Fibroblast of skin of right biceps (primary cell): ENCODE data around the gene FALEC.
"Not testable (repeated sequence)": the region's sequence is repeated elsewhere in the genome, so short reads cannot be mapped to it uniquely, and the experiment has no call there.

Source experiments
- DNase-seq: peaks from one replicate; pipeline ENCODE4 v3.0.0-alpha.2; 2013

Gene FALEC

GRCh38 chr1:150560576-150561253, 45.2 kb downstream of the FALEC start:
- no peak for DNase-seq

- DNase-seq: peak; percentile 99
These were observed 45.9 kb downstream of the FALEC start for GRCh38 chr1:150561254-150561973.

- DNase-seq: peak; percentile 93
These were observed 46.5 kb downstream of the FALEC start for GRCh38 chr1:150561974-150562445.

- DNase-seq: no peak
These were observed 47.1 kb downstream of the FALEC start for GRCh38 chr1:150562446-150563339.

- peak; percentile 36 for DNase-seq
These were observed 47.9 kb downstream of the FALEC start for GRCh38 chr1:150563340-150564038.

GRCh38 chr1:150564051-150564991, 48.8 kb downstream of the FALEC start:
- peak; percentile 49 for DNase-seq

- not testable (repeated sequence) for DNase-seq
These were observed 49.9 kb downstream of the FALEC start for GRCh38 chr1:150565240-150565991.

- DNase-seq: no peak
These were observed 51.2 kb downstream of the FALEC start for GRCh38 chr1:150566589-150567340.

GRCh38 chr1:150567341-150567716, 51.8 kb downstream of the FALEC start:
- no peak for DNase-seq

- peak; percentile 96 for DNase-seq
These were observed 52.4 kb downstream of the FALEC start for GRCh38 chr1:150567717-150568593.

- DNase-seq: no peak
These were observed 53.0 kb downstream of the FALEC start for GRCh38 chr1:150568594-150568966.

GRCh38 chr1:150572918-150573647, 57.5 kb downstream of the FALEC start:
- DNase-seq: no peak

GRCh38 chr1:150573648-150574071, 58.1 kb downstream of the FALEC start:
- DNase-seq: not testable (repeated sequence)

GRCh38 chr1:150574260-150575071, 58.9 kb downstream of the FALEC start:
- DNase-seq: no peak

GRCh38 chr1:150575072-150575489, 59.5 kb downstream of the FALEC start:
- DNase-seq: no peak

- no peak for DNase-seq
These were observed 60.2 kb downstream of the FALEC start for GRCh38 chr1:150575518-150576366.
